HG02973 (cell line): Measurements from ENCODE around the gene UNC5B.
"Not testable (repeated sequence)": the region's sequence is repeated elsewhere in the genome, so short reads cannot be mapped to it uniquely, and the experiment has no call there.

ENCODE experiments used
- ATAC-seq: cut with Tn5 transposase; IDR thresholded peaks from one replicate; pipeline ENCODE4 v1.9.1; 2021; ENCODE audit warnings: moderate library complexity; ENCODE audit not compliant: unreplicated experiment

The UNC5B gene

DNA sequence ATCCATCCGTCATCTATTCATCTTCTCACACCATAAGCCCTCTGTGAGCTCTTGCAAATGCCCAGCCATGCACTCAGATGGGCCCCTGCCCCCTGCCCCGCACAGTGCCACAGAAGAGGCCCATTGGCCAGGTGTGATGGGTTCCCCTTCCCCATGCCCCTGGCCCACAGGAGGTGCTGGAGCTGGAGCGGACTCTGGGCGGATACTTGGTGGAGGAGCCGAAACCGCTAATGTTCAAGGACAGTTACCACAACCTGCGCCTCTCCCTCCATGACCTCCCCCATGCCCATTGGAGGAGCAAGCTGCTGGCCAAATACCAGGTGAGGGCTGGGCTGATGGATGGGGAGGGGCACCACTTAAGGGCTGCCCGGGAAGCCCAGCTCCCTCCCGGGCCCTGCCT is 83.3 kb downstream of the UNC5B start:
- ATAC-seq, result no peak

DNA sequence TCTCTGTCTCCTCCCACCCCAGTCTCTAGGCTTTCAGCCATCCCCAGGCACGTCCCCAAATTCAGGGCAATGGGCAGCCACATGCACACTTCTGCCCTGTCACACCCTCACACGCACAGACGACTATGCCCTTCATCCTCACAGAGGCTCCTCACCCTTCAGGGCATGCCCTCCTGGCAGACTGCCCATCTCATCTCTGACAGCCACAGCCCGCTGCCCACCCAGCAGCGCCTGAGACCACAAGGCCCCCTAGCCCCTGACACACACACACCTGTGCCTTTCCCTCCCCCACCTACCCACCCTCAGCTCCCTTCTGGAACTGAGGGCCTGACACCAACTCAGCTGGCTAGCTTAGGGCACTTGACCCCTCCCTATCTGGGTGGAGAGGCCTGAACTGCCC is 83.7 kb downstream of the UNC5B start:
- no peak for ATAC-seq

GRCh38 chr10:71296811-71297210 is 84.4 kb downstream of the UNC5B start:
- not testable (repeated sequence) for ATAC-seq

GRCh38 chr10:71297343-71297742 is 85.0 kb downstream of the UNC5B start:
- ATAC-seq, result no peak

DNA sequence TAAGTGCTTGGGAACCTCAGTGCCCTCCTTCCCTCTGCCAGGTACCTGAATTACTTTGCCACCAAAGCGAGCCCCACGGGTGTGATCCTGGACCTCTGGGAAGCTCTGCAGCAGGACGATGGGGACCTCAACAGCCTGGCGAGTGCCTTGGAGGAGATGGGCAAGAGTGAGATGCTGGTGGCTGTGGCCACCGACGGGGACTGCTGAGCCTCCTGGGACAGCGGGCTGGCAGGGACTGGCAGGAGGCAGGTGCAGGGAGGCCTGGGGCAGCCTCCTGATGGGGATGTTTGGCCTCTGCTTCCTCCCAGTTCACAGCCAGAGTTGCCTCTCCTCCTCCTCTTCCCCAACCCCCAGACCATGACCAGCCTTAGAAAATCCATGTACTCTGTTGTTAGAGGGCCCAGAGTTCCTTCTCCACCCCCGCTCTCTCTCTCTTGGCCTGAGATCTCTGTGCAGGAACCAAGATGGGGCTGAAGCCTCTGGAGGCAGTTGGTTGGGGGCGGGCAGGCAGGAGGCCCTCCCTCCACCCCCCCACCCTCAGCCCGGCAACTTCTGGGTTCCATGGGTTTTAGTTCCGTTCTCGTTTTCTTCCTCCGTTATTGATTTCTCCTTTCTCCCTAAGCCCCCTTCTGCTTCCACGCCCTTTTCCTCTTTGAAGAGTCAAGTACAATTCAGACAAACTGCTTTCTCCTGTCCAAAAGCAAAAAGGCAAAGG is 86.9 kb downstream of the UNC5B start:
- no peak for ATAC-seq

DNA sequence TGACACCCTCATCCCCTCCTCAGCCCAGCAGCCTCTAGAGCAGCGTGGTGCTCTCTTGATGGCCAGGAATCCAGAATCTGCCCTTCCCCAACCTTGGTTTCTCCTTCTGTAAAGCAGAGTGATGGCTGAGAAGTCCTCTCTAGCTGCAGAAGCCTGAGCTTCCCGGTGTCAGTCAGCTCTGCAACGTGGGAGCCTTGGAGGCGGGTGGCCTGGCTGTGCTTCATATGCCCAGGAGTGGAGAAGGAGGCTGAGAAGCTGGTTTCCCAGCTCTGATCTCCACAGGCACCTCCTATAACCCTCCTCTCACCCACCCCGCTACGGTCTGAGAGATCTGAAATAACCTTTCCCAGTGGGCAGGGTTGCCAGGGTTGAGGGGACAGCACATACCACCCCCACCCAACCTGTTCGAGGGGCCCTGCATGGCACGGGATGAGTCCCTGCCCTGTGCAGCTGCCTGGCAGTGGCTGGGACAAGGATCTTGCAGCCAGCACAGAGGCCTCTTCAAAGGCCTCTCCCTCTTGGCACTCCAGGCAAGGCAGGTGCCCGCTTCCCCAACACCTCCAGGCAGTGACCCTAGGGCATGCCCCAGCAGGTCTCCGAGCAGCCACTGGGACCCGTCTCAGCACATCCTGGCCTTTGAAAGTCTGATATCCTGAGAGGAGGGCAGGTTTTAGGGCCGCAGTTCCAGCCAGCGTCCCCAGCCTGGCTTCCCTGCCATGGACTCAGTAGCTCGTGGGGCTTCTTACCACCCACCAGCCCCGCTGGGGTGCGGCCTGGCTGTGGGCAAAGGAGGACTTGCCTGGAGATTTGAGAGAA is 88.4 kb downstream of the UNC5B start:
- ATAC-seq, result no peak

GRCh38 chr10:71301371-71301916 is 89.1 kb downstream of the UNC5B start:
- no peak for ATAC-seq

DNA sequence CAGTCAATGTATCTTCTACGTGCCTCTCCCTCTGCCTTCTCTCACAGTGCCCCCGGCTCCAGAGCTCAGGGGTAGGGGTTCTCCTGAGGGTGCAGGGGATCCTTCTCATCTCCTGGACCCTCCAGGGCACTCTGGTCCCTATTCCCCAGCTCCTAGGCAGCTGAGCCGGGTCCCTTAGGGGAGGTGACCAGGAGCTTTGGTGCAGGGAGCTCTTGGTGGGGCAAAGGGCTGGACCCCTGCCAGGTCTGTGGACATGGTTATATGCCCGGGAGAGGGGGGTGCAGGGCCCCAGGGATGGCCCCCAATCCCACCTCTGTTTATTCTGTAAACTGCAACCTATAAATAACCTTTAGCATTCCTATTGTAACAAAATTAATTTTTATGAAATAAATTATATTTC is 90.1 kb downstream of the UNC5B start:
- ATAC-seq, result no peak

- ATAC-seq, result no peak
Observed at GRCh38 chr10:71302874-71303568, 90.7 kb downstream of the UNC5B start.

- ATAC-seq, result no peak
Observed at GRCh38 chr10:71303569-71303907, 91.2 kb downstream of the UNC5B start.

GRCh38 chr10:71304914-71305313 is 92.5 kb downstream of the UNC5B start:
- no peak for ATAC-seq

- no peak for ATAC-seq
Observed at GRCh38 chr10:71306979-71307378, 94.6 kb downstream of the UNC5B start.

- no peak for ATAC-seq
Observed at GRCh38 chr10:71307469-71308085, 95.2 kb downstream of the UNC5B start.

- no peak for ATAC-seq
Observed at GRCh38 chr10:71308244-71308643, 95.9 kb downstream of the UNC5B start.

DNA sequence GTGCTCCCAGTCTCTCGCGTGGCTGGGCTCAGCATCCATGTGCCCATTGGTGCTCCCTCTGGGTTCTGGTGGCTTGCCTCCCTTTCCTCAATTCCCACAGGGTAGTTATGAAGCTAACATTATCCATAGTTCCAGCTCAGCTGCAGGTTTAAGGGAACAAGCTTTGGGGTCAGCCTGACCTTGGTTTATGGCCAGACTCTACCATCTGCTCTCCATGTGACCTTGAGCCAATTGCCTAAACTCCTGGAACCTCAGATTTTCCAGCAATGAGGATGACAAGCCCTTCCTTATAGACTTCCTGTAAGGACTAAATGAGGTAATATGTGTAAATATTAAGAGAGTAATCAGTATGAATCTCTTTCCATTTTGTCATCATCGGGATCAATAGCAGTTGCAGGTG is 96.6 kb downstream of the UNC5B start:
- ATAC-seq, result no peak

- no peak for ATAC-seq
Observed at GRCh38 chr10:71309919-71310318, 97.5 kb downstream of the UNC5B start.

GRCh38 chr10:71312220-71312619 is 99.8 kb downstream of the UNC5B start:
- ATAC-seq, result no peak

GRCh38 chr10:71312811-71313789 is 100.7 kb downstream of the UNC5B start:
- no peak for ATAC-seq

DNA sequence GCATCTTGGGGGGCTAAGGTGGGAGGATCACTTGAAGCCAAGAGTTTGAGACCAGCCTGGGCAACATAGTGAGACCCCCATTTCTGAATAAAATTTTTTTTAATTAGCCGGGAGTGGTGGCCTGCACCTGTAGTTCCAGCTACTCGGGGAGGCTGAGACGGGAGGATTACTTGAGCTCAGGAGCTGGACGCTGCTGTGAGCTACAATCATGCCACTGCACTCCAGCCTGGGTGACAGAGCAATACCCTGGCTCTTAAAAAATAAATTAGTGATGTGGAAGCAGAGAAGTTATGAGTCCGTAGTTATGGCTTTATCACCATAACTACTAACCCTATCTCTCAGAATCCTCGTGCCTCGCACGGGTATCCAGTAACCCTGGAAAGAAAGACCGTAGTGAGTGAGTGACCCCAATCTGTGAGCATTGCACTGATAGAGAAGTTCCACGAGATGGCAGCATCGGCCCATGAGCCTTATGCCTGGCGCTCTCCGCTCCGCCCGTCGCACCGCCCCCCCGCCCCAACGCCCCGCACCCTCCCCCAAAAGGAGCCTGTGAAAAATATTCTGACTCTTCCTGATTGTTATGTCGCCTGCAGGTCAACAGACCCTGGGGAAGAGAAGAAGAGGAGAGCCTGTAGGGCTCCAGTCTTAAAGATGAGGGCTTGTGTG is 101.8 kb downstream of the UNC5B start:
- no peak for ATAC-seq
